Measurements from ENCODE around the gene OPTC. TPM values are rescaled to one million over a fixed set of nuclear protein-coding genes. Genes with fewer than 3 reads are reported as not detected.

Gene OPTC
- total and polyA plus RNA-seq, 2 of the 8 experiments (the other 6 are each of a cell fraction or from before 2014, with no cell fraction given), result 1.1 to 4.0 TPM

DNA sequence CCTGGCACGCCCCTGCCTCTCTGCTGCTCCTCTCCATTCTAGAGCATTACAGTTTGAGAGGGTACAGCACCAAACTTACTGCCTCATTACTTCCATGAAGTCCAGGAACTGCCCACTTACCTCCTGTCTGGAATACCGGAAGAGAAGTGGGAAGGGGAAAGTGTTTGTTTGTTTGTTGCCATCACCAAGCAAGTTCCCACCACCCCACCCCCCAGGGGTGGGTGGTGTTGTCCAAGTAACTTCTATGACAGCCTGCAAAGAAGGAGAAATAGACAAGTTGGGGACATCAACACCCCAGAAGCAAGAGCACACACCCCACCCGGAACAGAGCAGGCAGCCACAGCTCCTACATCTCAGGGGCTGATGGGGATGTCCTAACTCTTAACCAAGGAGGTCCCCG lies 18.0 kb downstream of the OPTC start:
- no peak for FAIRE-seq
- no peaks in the 10 kb centered on the region for H3K79me2 ChIP-seq (ENCODE audit: control insufficient read depth in 1 of 2, insufficient read depth in 2 of 2, low read length in 2 of 2)

More for the DNA sequence above, 18.0 kb downstream of the OPTC start:
- Histone ChIP-seq H2BK12ac (ENCODE audit: low read depth, low read length) (peak overlapping the region; percentile 91; the same call in 1 of the 2 replicates), H2AFZ (ENCODE audit: low read length) (no peak overlapping the region), H4K20me1 (replicated peaks in 1 of 2; ENCODE audit: control insufficient read depth in 1 of 2, insufficient read depth in 2 of 2, low read length in 2 of 2) (no peaks in the 10 kb centered on the region), H3K23ac (ENCODE audit: insufficient read length) (no peak overlapping the region), H3K18ac (ENCODE audit: extremely low read depth, low read length) (no peak overlapping the region), H2AK5ac (ENCODE audit: low read depth, low read length) (no peak overlapping the region), H3K9ac (replicated peaks in 1 of 4; ENCODE audit: extremely low read depth in 1 of 4, low read depth in 3 of 4, low read length in 3 of 4) (no peak overlapping the region), H3K27ac (ENCODE audit: low read depth, low read length) (no peak overlapping the region), H4K8ac (ENCODE audit: extremely low read depth, insufficient read depth, low read length) (no peak overlapping the region), H2BK20ac (ENCODE audit: low read length) (no peak overlapping the region), H2BK120ac (replicated peaks; ENCODE audit: low read depth, low read length) (peak overlapping the region; percentile 44), H3K36me3 (ENCODE audit: control insufficient read depth in 2 of 4, insufficient read depth in 4 of 4, low read length in 3 of 4) (no peaks in the 10 kb centered on the region), H3K27me3 (replicated peaks in 1 of 4; ENCODE audit: control insufficient read depth in 3 of 4, extremely low read depth in 1 of 4, insufficient read depth in 3 of 4, low read length in 3 of 4) (peaks cover 0 to 32% (median 23%) of the 10 kb centered on the region in 4 experiments; a peak in 5 of 7 replicates), H3K4me1 (replicated peaks in 1 of 4; ENCODE audit: control insufficient read depth in 3 of 4, insufficient read depth in 4 of 4, low read length in 3 of 4) (peaks cover 7 to 44% (median 27%) of the 10 kb centered on the region in 4 experiments), H4K91ac (replicated peaks; ENCODE audit: insufficient read length, low read length) (no peak overlapping the region), H4K5ac (ENCODE audit: insufficient read length, low read depth, low read length) (no peak overlapping the region), H3K23me2 (ENCODE audit: low read depth, low read length) (no peaks in the 10 kb centered on the region), H2BK5ac (ENCODE audit: low read depth, low read length) (no peak overlapping the region), H2BK15ac (ENCODE audit: low read length) (no peak overlapping the region), H3K4ac (replicated peaks; ENCODE audit: insufficient read length, low read depth, low read length) (no peak overlapping the region), H3K79me1 (ENCODE audit: low read depth, low read length) (no peaks in the 10 kb centered on the region), H3K4me2 (ENCODE audit: insufficient read depth in 1 of 2, low read depth in 2 of 2, low read length in 2 of 2) (no peak overlapping the region), H3K14ac (ENCODE audit: insufficient read length) (no peak overlapping the region), H3K9me3 (ENCODE audit: insufficient read depth in 2 of 2, low read depth in 1 of 2, low read length in 1 of 2) (no peaks in the 10 kb centered on the region), H3K56ac (replicated peaks; ENCODE audit: insufficient read length, low read depth, low read length) (no peak overlapping the region), H3K4me3 (ENCODE audit: extremely low read depth in 1 of 4, insufficient read depth in 2 of 4, low read depth in 3 of 4, low read length in 4 of 4) (no peak overlapping the region)
- DNase-seq (ENCODE audit: low read depth in 1 of 2, low spot score in 2 of 2), result no peak
- ChIA-PET CTCF (ENCODE audit: partially characterized antibody) (interaction anchor here (0.5 to 1.0 kb wide), 5 partner anchors 62 to 623 kb away, joined by 3 read pairs; no protein-coding TSS in a partner anchor), POLR2A (ENCODE audit: partially characterized antibody) (no interaction called here)
- no peak for TF ChIP-seq NRF1 (IDR thresholded peaks at IDR 0.05; ENCODE audit: low read depth, low read length)
- no peak for TF ChIP-seq SIX5 (IDR thresholded peaks at IDR 0.05; ENCODE audit: low read depth, low read length)
- TF ChIP-seq CBX5 (IDR thresholded peaks at IDR 0.05; ENCODE audit: low read depth, low read length), result no peak
- TF ChIP-seq SIN3A (conservative IDR thresholded peaks at IDR 0.05 in 1 of 2, IDR thresholded peaks at IDR 0.05 in 1 of 2; ENCODE audit: low read depth in 1 of 2, low read length in 2 of 2), result no peak
- TF ChIP-seq JUND (IDR thresholded peaks at IDR 0.05; ENCODE audit: low read length), result no peak
- no peak for TF ChIP-seq MAFK (IDR thresholded peaks at IDR 0.05; ENCODE audit: low read depth, low read length)
- TF ChIP-seq RFX5 (IDR thresholded peaks at IDR 0.05; ENCODE audit: borderline replicate concordance, low read depth, low read length), result no peak
- TF ChIP-seq BCL11A (IDR thresholded peaks at IDR 0.05; ENCODE audit: low read depth in 2 of 2, low read length in 2 of 2), result no peak
- TF ChIP-seq CHD2 (IDR thresholded peaks at IDR 0.05; ENCODE audit: low read length), result no peak
- TF ChIP-seq BACH1 (IDR thresholded peaks at IDR 0.05; ENCODE audit: low read length), result no peak
- no peak for TF ChIP-seq ASH2L (IDR thresholded peaks at IDR 0.05; ENCODE audit: low read length)
- TF ChIP-seq POLR2AphosphoS5 (IDR thresholded peaks at IDR 0.05; ENCODE audit: low read depth, low read length), result no peak
- TF ChIP-seq SRF (IDR thresholded peaks at IDR 0.05; ENCODE audit: low read depth, low read length), result no peak
- TF ChIP-seq SP1 (IDR thresholded peaks at IDR 0.05; ENCODE audit: low read depth, low read length), result no peak
- no peak for TF ChIP-seq CTBP2 (IDR thresholded peaks at IDR 0.05; ENCODE audit: borderline replicate concordance, insufficient read depth, insufficient read length, low read length)
- WGBS, 2 experiments (ENCODE audit: extremely low coverage in 1 of 2, insufficient coverage in 1 of 2, insufficient read length in 1 of 2, insufficient replicate concordance in 2 of 2, low coverage in 1 of 2, low lambda C conversion rate in 2 of 2, missing lambda C conversion rate in 1 of 2), result 80% methylated on average over 4 of the region's 4 CpGs; no CpG with 5 or more reads in 1 of the 2 experiments
